H1 (cell line): ENCODE data around the gene FOXA3. TPM values are rescaled to one million over a fixed set of nuclear protein-coding genes. Genes with fewer than 3 reads are reported as not detected.

Source experiments
- ASH2L ChIP-seq: fragments of 200-600, 300-600 bp; sonication (generic); IDR thresholded peaks from one replicate; pipeline ENCODE4 v1.7.1; 2017; ENCODE audit warnings: low read length
- CEBPB ChIP-seq: IDR thresholded peaks from 2 replicates; pipeline ENCODE4 v1.6.1; 2012; ENCODE audit warnings: low read depth, low read length
- CHD2 ChIP-seq: IDR thresholded peaks from 2 replicates; pipeline ENCODE4 v1.6.1; 2012; ENCODE audit warnings: low read length, improper control_type of control experiment
- GTF2F1 ChIP-seq: IDR thresholded peaks from 2 replicates; pipeline ENCODE4 v1.6.1; 2012; ENCODE audit warnings: low read depth, low read length, improper control_type of control experiment, borderline replicate concordance
- HDAC6 ChIP-seq: IDR thresholded peaks from one replicate; pipeline ENCODE4 v1.7.1; 2012; ENCODE audit warnings: low read depth, mild to moderate bottlenecking, inconsistent platforms, low read length, moderate library complexity
- MAFK ChIP-seq: IDR thresholded peaks from 2 replicates; pipeline ENCODE4 v1.6.1; 2012; ENCODE audit warnings: low read depth, mild to moderate bottlenecking, improper control_type of control experiment, low read length
- NRF1 ChIP-seq: IDR thresholded peaks from 2 replicates; pipeline ENCODE4 v1.6.1; 2011; ENCODE audit warnings: mild to moderate bottlenecking, low read depth, low read length, improper control_type of control experiment
- RAD21 ChIP-seq, 2 experiments: IDR thresholded peaks in 1 of 2; conservative IDR thresholded peaks in 1 of 2; 2 replicates each; pipeline ENCODE4 v1.6.1; 2011; ENCODE audit warnings: low read depth in 2 of 2, low read length in 2 of 2, improper control_type of control experiment in 1 of 2, inconsistent platforms in 1 of 2, mild to moderate bottlenecking in 1 of 2, moderate library complexity in 1 of 2
- RNF2 ChIP-seq: fragments of 200-900, 300-1000 bp; sonication (generic); IDR thresholded peaks from 2 replicates; pipeline ENCODE4 v1.7.1; 2016; ENCODE audit warnings: borderline replicate concordance, low read depth, mild to moderate bottlenecking, antibody characterized with exemption, low read length; ENCODE audit not compliant: poor library complexity, severe bottlenecking; ENCODE audit errors: missing control alignments
- SUZ12 ChIP-seq: fragments of 200-600 bp; sonication (generic); IDR thresholded peaks from 2 replicates; pipeline ENCODE4 v1.6.1; 2012; ENCODE audit warnings: mild to moderate bottlenecking, inconsistent platforms, low read length, moderate library complexity, mixed read lengths
- polyA plus RNA-seq, 7 experiments: library from polyadenylated mRNA; depleted of rRNA in 3 of 7; stranded (reverse) in 5 of 7; unstranded in 2 of 7; fragments of >200 nt in 5 of 7; fragments of 200-250 nt in 2 of 7; gene quantifications; 1 replicate in 5 of 7; 2 replicates in 1 of 7; 4 replicates in 1 of 7; pipeline versions ENCODE4 v1.2.1 to v1.2.3, GENCODE V29; 2011 to 2013; ENCODE audit warnings: missing spikeins in 2 of 7, mixed read lengths in 2 of 7
- total RNA-seq: library from RNA; stranded (reverse); fragmentation: NEBNext Ultra II Directional; extraction: Animal tissue kit (Norgen Biotek cat#: 25700); gene quantifications from 2 replicates; pipeline ENCODE4 v1.2.1, GENCODE V29; 2021
- TF ChIP-seq, protein P1 (sequence below), 3 experiments: IDR thresholded peaks; 1 replicate in 2 of 3; 2 replicates in 1 of 3; pipeline versions ENCODE4 v1.5.1 to v1.6.1; 2011; ENCODE audit warnings: low read length in 3 of 3, mild to moderate bottlenecking in 3 of 3, inconsistent platforms in 2 of 3, low read depth in 1 of 3, moderate library complexity in 1 of 3; ENCODE audit not compliant: insufficient read depth in 1 of 3; ENCODE audit errors: control extremely low read depth in 1 of 3

Gene FOXA3
- total and polyA plus RNA-seq, 2 of the 8 experiments (the other 6 are each of a cell fraction or from before 2014, with no cell fraction given): 20.2 to 49.1 TPM

DNA sequence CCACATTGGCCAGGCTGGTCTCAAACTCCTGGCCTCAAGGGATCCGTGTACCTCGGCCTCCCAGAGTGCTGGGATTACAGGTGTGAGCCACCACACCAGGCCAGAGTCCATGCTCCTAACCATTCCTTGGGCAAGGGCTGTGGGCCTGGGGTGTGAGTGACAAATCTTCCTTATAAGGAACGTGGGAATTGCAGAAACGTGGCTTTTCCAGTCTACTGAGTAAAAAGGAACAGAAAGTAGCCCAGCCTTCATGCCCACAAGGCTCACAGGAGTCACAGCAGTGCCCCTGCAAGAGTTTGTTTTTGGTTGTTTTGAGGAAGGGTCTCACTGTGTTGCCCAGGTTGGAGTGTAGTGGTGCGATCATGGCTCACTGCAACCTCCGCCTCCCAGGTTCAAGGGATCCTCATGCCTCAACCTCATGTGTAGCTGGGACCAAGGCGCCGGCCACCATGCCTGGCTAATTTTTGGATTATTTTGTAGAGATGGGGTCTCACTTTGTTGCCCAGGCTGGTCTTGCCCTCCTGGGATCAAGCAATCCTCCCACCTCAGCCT is 33.2 kb downstream of the FOXA3 start (continued):
- TF ChIP-seq NRF1: no peak
- TF ChIP-seq GTF2F1: no peak
- no peak for TF ChIP-seq SUZ12
- no peak for TF ChIP-seq HDAC6
- TF ChIP-seq RNF2: no peak
- TF ChIP-seq RAD21 (IDR thresholded peaks at IDR 0.05 in 1 of 2, conservative IDR thresholded peaks at IDR 0.05 in 1 of 2; ENCODE audit: low read depth in 2 of 2, low read length in 2 of 2): no peak
- no peak for TF ChIP-seq MAFK
- no peak for TF ChIP-seq ASH2L
- TF ChIP-seq CEBPB: no peak
- TF ChIP-seq, protein P1, sequence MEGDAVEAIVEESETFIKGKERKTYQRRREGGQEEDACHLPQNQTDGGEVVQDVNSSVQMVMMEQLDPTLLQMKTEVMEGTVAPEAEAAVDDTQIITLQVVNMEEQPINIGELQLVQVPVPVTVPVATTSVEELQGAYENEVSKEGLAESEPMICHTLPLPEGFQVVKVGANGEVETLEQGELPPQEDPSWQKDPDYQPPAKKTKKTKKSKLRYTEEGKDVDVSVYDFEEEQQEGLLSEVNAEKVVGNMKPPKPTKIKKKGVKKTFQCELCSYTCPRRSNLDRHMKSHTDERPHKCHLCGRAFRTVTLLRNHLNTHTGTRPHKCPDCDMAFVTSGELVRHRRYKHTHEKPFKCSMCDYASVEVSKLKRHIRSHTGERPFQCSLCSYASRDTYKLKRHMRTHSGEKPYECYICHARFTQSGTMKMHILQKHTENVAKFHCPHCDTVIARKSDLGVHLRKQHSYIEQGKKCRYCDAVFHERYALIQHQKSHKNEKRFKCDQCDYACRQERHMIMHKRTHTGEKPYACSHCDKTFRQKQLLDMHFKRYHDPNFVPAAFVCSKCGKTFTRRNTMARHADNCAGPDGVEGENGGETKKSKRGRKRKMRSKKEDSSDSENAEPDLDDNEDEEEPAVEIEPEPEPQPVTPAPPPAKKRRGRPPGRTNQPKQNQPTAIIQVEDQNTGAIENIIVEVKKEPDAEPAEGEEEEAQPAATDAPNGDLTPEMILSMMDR (IDR thresholded peaks at IDR 0.05; ENCODE audit: control extremely low read depth in 1 of 3, insufficient read depth in 1 of 3, low read depth in 1 of 3, low read length in 3 of 3): no peak
- no peak for TF ChIP-seq CHD2
